AG04449 (cell line): ENCODE data around the gene KCNJ15.
A peak's percentile ranks its signal among the peaks of the same experiment; 100 is the strongest.

Source experiments
- CTCF ChIA-PET: fragments of 350-600 bp; formaldehyde crosslinking; extraction: SDS; loops from one replicate; lab custom pipeline; 2021; ENCODE audit warnings: antibody characterized with exemption; lab: Yijun Ruan, JAX
- POLR2A ChIA-PET: fragments of 400-600, 350-600 bp; formaldehyde crosslinking; extraction: SDS; loops from one replicate; lab custom pipeline; 2020; ENCODE audit warnings: antibody characterized with exemption, inconsistent platforms; lab: Yijun Ruan, JAX
- DNase-seq: peaks from one replicate; pipeline ENCODE4 v3.0.0-alpha.2; 2010; ENCODE audit warnings: low read depth, low spot score
- H3K4me3 ChIP-seq: 2 replicates; pipeline ENCODE4 v1.5.1; 2011; ENCODE audit warnings: low read depth, mild to moderate bottlenecking, control low read depth, low read length
- CTCF ChIP-seq: IDR thresholded peaks from one replicate; pipeline ENCODE4 v1.5.1; 2011; ENCODE audit warnings: mild to moderate bottlenecking, moderate library complexity, low read length, control low read depth, inconsistent platforms; ENCODE audit not compliant: insufficient read depth; ENCODE audit errors: missing control alignments

The KCNJ15 gene

GRCh38 chr21:38289705-38290485 is 33.1 kb downstream of the KCNJ15 start:
- ChIA-PET CTCF (interaction anchor here (0.8 to 1.5 kb wide), 6 partner anchors 10 to 119 kb away, joined by 3 to 6 read pairs (median 4); no protein-coding TSS in a partner anchor), POLR2A (interaction anchor here (0.5 to 1.9 kb wide), 3 partner anchors 12 to 33 kb away, joined by 3 to 11 read pairs (median 7); no protein-coding TSS in a partner anchor)
- peak; percentile 96 for DNase-seq
- no peak overlapping the region for H3K4me3 ChIP-seq
- TF ChIP-seq CTCF, result no peak

GRCh38 chr21:38290809-38291208 is 34.0 kb downstream of the KCNJ15 start:
- ChIA-PET CTCF (interaction anchor here (0.8 to 1.5 kb wide), 6 partner anchors 9 to 120 kb away, joined by 3 to 6 read pairs (median 4); no protein-coding TSS in a partner anchor), POLR2A (interaction anchor here (1.7 to 1.9 kb wide), 2 partner anchors 13 to 16 kb away, joined by 7 to 11 read pairs; no protein-coding TSS in a partner anchor)
- DNase-seq, result no peak
- H3K4me3 ChIP-seq, result no peak overlapping the region
- no peak for TF ChIP-seq CTCF

- POLR2A ChIA-PET, result interaction anchor here (0.9 to 1.3 kb wide), 3 partner anchors 15 to 32 kb away, joined by 3 to 6 read pairs (median 5); no protein-coding TSS in a partner anchor
- DNase-seq, result no peak
- CTCF ChIA-PET, result interaction anchor here (0.7 to 1.1 kb wide), 3 partner anchors 14 to 55 kb away, joined by 3 read pairs; no protein-coding TSS in a partner anchor
- no peak for TF ChIP-seq CTCF
- no peak overlapping the region for H3K4me3 ChIP-seq
These were observed 35.1 kb downstream of the KCNJ15 start for GRCh38 chr21:38291874-38292273.

GRCh38 chr21:38293113-38293512 is 36.3 kb downstream of the KCNJ15 start:
- ChIA-PET CTCF (no interaction called here), POLR2A (no interaction called here)
- TF ChIP-seq CTCF, result no peak
- no peak for DNase-seq
- no peak overlapping the region for H3K4me3 ChIP-seq

GRCh38 chr21:38293765-38294164 is 37.0 kb downstream of the KCNJ15 start:
- CTCF ChIA-PET, result interaction anchor here (0.7 to 1.7 kb wide), 5 partner anchors 10 to 74 kb away, joined by 3 to 8 read pairs (median 3); no protein-coding TSS in a partner anchor
- DNase-seq, result no peak
- POLR2A ChIA-PET, result no interaction called here
- no peak for TF ChIP-seq CTCF
- H3K4me3 ChIP-seq, result no peak overlapping the region

- TF ChIP-seq CTCF, result no peak
- ChIA-PET POLR2A (no interaction called here), CTCF (interaction anchor here (0.9 to 1.7 kb wide), 3 partner anchors 9 to 14 kb away, joined by 3 to 8 read pairs (median 4); no protein-coding TSS in a partner anchor)
- no peak overlapping the region for H3K4me3 ChIP-seq
- no peak for DNase-seq
These were observed 37.8 kb downstream of the KCNJ15 start for GRCh38 chr21:38294609-38295008.
